Eye (tissue), 1 donor: ENCODE measurements around the gene MAMLD1.

Experiments used
- DNase-seq: peaks from one replicate; pipeline ENCODE4 v3.0.0-alpha.2; 2015

The MAMLD1 gene

DNA sequence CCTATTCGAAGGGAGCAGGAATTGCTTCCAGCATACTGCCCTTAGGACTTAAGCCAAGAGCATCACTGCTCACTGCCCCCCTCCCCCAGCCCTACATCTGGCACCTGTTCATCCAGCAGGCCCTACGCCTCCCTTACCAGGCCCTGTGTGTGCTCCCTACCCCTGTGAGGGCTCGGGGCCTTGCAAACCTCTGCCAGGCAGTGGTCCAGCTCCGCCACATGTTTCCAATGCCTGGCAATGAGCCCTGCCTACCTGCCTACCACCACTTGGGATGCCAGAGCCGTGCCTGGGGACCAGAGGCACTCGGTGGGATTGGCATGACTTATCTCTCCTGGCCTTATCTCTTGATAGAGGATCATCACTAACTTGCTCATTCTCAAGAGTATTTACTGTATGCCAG, 177.8 kb downstream of the MAMLD1 start:
- DNase-seq = no peak

DNA sequence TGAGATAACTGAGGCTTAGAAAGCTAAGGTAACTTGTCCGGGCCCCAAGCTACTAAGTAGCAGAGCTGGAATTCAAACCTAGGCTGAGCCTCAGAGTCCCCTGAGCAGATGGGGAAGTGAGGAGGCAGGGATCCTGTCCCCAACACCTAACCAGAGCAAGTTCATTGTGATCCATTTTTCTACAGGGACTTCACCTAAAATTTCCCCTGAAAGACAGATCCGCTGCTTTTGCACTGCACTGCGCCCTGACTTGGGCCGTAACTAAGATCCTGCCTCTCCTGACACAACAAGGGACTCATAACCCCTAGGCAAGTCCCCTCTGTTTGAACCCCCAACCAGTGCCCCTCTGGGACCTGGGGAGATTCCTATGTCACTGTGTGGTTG, 179.7 kb downstream of the MAMLD1 start:
- DNase-seq = no peak

DNA sequence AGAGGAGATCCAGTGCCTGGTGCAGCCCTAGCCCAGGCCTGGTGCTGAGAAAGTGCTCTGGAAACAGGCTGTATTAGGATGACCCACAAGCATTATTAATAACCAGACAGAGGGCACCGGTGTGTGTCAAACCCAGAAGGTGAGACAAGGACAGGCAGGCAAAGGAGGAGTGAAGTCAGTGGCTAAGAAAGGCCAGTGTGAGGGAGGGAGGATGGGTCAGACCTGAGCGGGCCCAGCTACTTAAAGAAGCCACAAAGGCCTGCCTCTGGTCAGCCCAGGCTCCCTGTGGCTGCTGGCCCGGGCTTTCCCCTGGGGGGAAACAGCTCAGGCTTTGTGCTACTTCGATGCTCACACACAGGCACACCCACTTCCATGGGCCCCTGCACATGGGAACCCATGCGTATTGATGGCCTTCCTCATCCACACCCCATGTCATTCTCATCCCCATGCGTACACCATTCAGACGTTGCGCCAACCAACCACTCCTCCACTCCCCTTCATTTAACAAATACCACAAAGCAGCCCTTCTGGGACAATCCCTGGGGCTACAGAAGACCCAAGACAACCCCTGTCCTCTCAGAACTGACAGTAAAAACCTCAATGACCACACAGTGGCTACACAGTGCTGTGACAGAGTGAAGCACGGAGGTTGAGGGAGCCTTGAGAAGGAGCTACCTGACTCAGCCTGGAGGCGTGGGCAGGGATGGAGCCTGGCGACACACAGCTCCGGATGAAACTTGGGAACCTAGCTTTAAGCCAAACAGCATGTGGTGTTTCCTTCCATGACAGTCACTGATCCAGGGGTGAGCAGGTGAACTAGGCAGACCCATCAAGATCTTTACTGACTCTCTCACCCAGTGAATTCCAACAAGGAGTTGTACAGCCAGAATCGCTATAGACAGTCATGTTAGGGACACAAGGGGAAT, 180.4 kb downstream of the MAMLD1 start:
- no peak for DNase-seq

- no peak for DNase-seq
Measured at GRCh38 chrX:150544222-150544787, 181.2 kb downstream of the MAMLD1 start.

DNA sequence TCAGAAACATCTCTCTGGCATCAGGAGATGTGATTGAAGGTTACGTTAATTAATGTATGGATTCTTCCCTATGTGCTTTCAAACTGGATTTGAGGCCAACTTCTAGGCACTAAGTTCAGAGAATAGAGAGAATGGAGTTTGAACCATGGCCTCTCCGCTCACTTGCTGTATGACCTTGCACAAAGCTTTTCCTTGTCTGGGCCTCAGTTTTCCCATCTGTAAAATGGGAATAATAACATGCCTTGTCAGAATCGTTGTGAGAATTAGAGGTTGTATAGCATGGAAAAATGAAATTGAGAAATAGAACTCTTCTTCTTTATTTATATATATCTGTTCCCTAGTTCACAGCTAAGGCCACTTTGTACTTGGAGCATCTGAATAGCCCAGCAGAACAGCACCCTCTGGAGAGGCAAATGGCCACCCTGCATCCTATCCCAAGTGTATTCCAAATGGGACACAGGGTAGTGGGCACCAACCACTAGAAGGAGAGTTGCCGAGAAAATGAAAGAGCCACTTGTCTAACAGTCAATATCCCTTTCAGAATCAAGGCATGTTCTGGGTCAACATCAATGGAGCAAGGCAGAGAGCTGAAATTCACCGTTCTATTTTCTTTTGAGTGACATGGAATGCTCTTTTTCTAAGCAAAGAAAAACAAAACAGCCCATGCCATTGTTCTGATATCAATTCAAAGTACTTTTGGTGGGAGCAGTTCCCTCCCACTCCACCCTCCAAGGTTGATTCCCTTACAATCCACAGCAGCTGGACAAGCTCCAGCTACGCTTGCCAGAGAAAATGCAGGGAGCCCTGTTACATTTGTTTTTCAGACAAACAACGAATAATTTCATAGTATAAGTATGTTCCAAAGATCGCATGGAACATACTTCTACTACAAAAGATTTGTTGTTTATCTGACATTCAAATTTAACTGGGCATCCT, 182.0 kb downstream of the MAMLD1 start:
- no peak for DNase-seq

DNA sequence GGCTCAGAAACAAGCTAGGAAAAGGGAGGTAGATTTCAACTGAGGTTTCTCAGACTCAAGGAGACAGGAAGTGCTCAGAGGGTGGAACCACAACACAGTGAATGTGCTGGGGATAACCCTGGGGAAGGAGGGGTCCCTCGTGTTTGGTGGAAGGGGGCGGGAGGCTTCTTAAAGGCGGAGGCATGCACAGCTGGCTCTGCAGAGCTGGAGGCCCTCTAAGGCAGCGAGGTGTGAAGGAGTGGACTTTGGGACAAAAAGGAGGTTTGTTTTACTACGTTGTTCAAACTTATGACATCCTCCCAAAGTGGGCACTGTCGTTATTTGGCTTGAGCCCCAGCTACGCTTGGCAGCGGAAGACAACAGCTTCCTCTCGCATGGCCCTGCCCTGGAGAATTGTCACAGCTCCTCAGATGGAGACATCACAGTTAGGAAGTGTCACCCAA, 183.6 kb downstream of the MAMLD1 start:
- no peak for DNase-seq

DNA sequence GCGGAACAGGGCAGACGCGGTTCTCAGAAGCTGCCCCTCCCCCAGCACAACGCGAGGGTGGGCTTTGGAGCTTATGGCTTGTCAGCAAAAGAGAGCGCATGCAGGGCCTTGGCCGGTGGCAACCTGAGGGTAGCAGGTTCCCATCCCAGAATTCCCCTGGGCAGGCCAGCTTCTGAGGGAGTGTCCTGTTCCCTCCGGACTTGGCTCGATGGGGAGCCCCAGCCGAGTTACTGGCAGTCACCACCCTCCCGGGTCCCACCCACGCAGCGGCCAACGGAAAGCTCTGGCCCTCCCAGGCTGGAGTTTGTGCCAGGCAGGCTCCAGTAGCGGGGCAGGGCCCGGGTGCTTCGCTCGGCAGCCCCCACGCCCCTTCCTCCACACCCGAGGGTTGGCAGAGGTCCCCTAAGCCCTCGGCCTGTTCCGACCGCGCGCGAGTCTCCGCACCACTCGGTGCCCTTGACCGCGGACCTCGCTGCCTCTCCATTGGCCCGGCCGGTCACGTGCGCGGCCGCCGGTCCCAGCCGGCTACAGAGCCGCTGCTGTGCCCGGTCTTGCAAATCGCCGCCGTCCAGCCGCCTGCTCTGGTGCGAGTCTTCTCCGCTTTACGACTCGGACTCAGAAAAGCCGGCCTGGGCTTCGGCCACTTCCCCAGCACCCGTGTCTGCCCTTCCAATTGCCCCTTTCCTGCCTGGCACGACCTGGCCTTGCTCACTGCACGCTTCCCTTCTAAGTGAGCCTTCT, 184.4 kb downstream of the MAMLD1 start:
- DNase-seq = peak; percentile 74

DNA sequence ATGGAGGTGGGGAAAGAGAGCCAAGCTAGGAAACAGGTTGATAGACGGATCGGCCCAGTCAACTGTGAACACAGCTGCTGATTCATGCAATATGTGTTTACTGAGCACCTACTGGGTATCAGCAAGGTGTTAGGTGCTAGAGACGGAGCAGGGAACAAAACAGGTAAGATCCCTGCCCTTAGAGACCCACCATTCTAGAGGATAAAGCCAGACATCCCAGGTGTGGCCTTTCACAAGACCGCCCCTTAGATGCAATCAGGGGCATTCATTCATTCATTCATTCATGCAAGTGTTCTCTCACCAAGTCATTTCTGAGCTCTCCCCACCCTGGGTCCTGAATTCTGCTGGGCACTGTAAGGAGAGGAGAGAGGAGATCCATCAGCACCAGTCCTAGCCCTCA, 185.1 kb downstream of the MAMLD1 start:
- DNase-seq = no peak

- DNase-seq = no peak
Measured at GRCh38 chrX:150548684-150549083, 185.6 kb downstream of the MAMLD1 start.

DNA sequence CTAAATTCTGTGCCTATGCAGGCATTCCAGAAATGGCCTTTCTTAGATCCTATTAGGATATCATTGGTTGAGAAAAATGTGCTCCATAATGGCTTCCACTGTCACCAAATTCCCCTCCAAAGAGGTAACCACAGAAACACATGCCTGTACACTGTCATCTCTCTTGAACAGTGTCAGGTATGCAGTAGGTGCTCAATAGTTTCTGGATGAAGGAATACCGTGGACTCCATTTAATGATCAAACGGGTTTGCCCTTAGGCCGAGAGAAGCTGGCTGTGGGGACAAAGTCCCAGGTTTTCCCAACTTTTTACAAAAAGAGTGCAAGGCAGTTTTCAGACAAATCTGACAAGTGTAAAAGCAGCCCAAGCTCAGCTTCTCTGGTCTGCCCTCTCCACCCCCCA, 188.8 kb downstream of the MAMLD1 start:
- DNase-seq = no peak

DNA sequence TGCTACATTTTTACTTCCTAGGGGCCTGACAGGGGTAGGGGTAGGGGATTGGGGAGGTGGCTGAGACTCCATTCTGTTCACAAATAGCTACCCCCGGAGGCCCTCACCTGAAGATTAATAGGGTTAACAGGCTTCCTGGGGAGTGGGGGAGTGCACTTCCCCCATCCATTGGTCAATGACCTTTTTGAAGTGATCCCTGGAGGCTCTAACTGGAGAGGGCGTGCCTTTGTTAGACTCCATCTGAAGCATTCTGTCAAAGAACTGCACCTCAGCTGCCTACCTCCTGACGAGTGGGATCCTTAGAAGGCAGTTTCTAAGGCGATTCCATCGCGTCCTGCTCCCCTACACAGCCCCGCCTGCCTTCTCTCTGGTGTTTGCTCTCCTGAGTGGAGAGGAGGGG, 195.3 kb downstream of the MAMLD1 start:
- no peak for DNase-seq
